Activated T-cell treated with anti-CD3 and anti-CD28 coated beads, Interleukin-2, amount 50 U/mL, for 4 hours (primary cell): Measurements from ENCODE around the gene GARIN5B. TPM values are rescaled to one million over a fixed set of nuclear protein-coding genes. Genes with fewer than 3 reads are reported as not detected.
A peak's percentile ranks its signal among the peaks of the same experiment; 100 is the strongest.

ENCODE experiments used
- ATAC-seq, 2 donors: fragments of 200-7000 bp; cut with Tn5 transposase; one replicate each; pipeline ENCODE4 v1.10.0; 2021
- DNase-seq: peaks from one replicate; pipeline ENCODE4 v3.0.0-alpha.2; 2020
- H3K27me3 Mint-ChIP-seq: one replicate; pipeline ENCODE4 v1.8.0; 2021; ENCODE audit warnings: low read depth, mixed read lengths
- H3K36me3 Mint-ChIP-seq: one replicate; pipeline ENCODE4 v1.8.0; 2022; ENCODE audit warnings: mixed read lengths; ENCODE audit not compliant: insufficient read depth
- H3K4me1 Mint-ChIP-seq: one replicate; pipeline ENCODE4 v1.8.0; 2021; ENCODE audit warnings: low read depth, mixed read lengths
- H3K4me3 Mint-ChIP-seq: one replicate; pipeline ENCODE4 v1.8.0; 2021; ENCODE audit warnings: mild to moderate bottlenecking, moderate library complexity, mixed read lengths
- H3K9me3 Mint-ChIP-seq: one replicate; pipeline ENCODE4 v1.8.0; 2021; ENCODE audit warnings: mixed read lengths
- total RNA-seq, 3 donors: library from RNA; stranded (reverse); gene quantifications; one replicate each; pipeline ENCODE4 v1.2.1, GENCODE V29; 2021

Gene GARIN5B
- total RNA-seq, 3 donors from 2014 or later = not detected

GRCh38 chr19:55368701-55369563 lies 5.9 kb upstream of the GARIN5B start:
- ATAC-seq = peak; percentile 53 to 54
- H3K36me3 Mint-ChIP-seq = no peaks in the 10 kb centered on the region
- no peaks in the 10 kb centered on the region for H3K9me3 Mint-ChIP-seq
- H3K4me1 Mint-ChIP-seq = peaks cover 8% of the 10 kb centered on the region
- H3K27me3 Mint-ChIP-seq = peaks cover 48% of the 10 kb centered on the region
- H3K4me3 Mint-ChIP-seq = no peak overlapping the region
- DNase-seq = no peak

GRCh38 chr19:55368106-55368505 lies 5.0 kb upstream of the GARIN5B start:
- ATAC-seq (no peak), DNase-seq (no peak)
- Mint-ChIP-seq H3K4me3 (no peak overlapping the region), H3K36me3 (no peaks in the 10 kb centered on the region), H3K27me3 (peaks cover 44% of the 10 kb centered on the region), H3K9me3 (no peaks in the 10 kb centered on the region), H3K4me1 (peaks cover 5% of the 10 kb centered on the region)

- H3K4me1 Mint-ChIP-seq = peaks cover 5% of the 10 kb centered on the region
- DNase-seq = no peak
- H3K9me3 Mint-ChIP-seq = no peaks in the 10 kb centered on the region
- H3K27me3 Mint-ChIP-seq = peaks cover 36% of the 10 kb centered on the region
- ATAC-seq = no peak
- H3K4me3 Mint-ChIP-seq = no peak overlapping the region
- H3K36me3 Mint-ChIP-seq = no peaks in the 10 kb centered on the region
Observed at GRCh38 chr19:55366790-55367189, 3.7 kb upstream of the GARIN5B start.

GRCh38 chr19:55365964-55366363 lies 2.9 kb upstream of the GARIN5B start:
- no peak for ATAC-seq
- no peak overlapping the region for H3K4me3 Mint-ChIP-seq
- no peak for DNase-seq
- peaks cover 5% of the 10 kb centered on the region for H3K4me1 Mint-ChIP-seq
- no peaks in the 10 kb centered on the region for H3K9me3 Mint-ChIP-seq
- H3K36me3 Mint-ChIP-seq = no peaks in the 10 kb centered on the region
- peaks cover 27% of the 10 kb centered on the region for H3K27me3 Mint-ChIP-seq

GRCh38 chr19:55365245-55365644 lies 2.2 kb upstream of the GARIN5B start:
- no peak overlapping the region for H3K4me3 Mint-ChIP-seq
- peaks cover 3% of the 10 kb centered on the region for H3K4me1 Mint-ChIP-seq
- peaks cover 21% of the 10 kb centered on the region for H3K27me3 Mint-ChIP-seq
- no peak for ATAC-seq
- DNase-seq = no peak
- H3K36me3 Mint-ChIP-seq = no peaks in the 10 kb centered on the region
- H3K9me3 Mint-ChIP-seq = no peaks in the 10 kb centered on the region

GRCh38 chr19:55362174-55362989 lies 678 bp downstream of the GARIN5B start:
- H3K36me3 Mint-ChIP-seq = no peaks in the 10 kb centered on the region
- no peaks in the 10 kb centered on the region for H3K9me3 Mint-ChIP-seq
- DNase-seq = no peak
- H3K4me3 Mint-ChIP-seq = no peak overlapping the region
- no peaks in the 10 kb centered on the region for H3K4me1 Mint-ChIP-seq
- H3K27me3 Mint-ChIP-seq = peaks cover 10% of the 10 kb centered on the region
- ATAC-seq = no peak

- H3K4me3 Mint-ChIP-seq = no peak overlapping the region
- H3K4me1 Mint-ChIP-seq = no peaks in the 10 kb centered on the region
- H3K36me3 Mint-ChIP-seq = no peaks in the 10 kb centered on the region
- H3K9me3 Mint-ChIP-seq = no peaks in the 10 kb centered on the region
- ATAC-seq (no peak), DNase-seq (no peak)
- H3K27me3 Mint-ChIP-seq = peaks cover 15% of the 10 kb centered on the region
Observed at GRCh38 chr19:55360902-55361301, 2.2 kb downstream of the GARIN5B start.

- ATAC-seq (no peak), DNase-seq (no peak)
- H3K4me3 Mint-ChIP-seq = no peak overlapping the region
- no peaks in the 10 kb centered on the region for H3K36me3 Mint-ChIP-seq
- H3K9me3 Mint-ChIP-seq = no peaks in the 10 kb centered on the region
- peaks cover 18% of the 10 kb centered on the region for H3K27me3 Mint-ChIP-seq
- peaks cover 2% of the 10 kb centered on the region for H3K4me1 Mint-ChIP-seq
Observed at GRCh38 chr19:55358943-55359908, 3.8 kb downstream of the GARIN5B start.

GRCh38 chr19:55358493-55358892 lies 4.6 kb downstream of the GARIN5B start:
- peaks cover 6% of the 10 kb centered on the region for H3K4me1 Mint-ChIP-seq
- DNase-seq (no peak), ATAC-seq (no peak)
- H3K9me3 Mint-ChIP-seq = no peaks in the 10 kb centered on the region
- H3K36me3 Mint-ChIP-seq = no peaks in the 10 kb centered on the region
- H3K4me3 Mint-ChIP-seq = no peak overlapping the region
- H3K27me3 Mint-ChIP-seq = peaks cover 21% of the 10 kb centered on the region

GRCh38 chr19:55355213-55355821 lies 7.7 kb downstream of the GARIN5B start:
- Mint-ChIP-seq H3K4me1 (peaks cover 19% of the 10 kb centered on the region), H3K36me3 (no peaks in the 10 kb centered on the region), H3K27me3 (peaks cover 52% of the 10 kb centered on the region), H3K9me3 (no peaks in the 10 kb centered on the region), H3K4me3 (no peak overlapping the region)
- no peak for ATAC-seq
- no peak for DNase-seq

- H3K9me3 Mint-ChIP-seq = no peaks in the 10 kb centered on the region
- no peak for ATAC-seq
Observed at GRCh38 chr19:55354698-55355212, 8.3 kb downstream of the GARIN5B start, which contains the start of gene COX6B2. TSS of gene COX6B2 (minus strand) at chr19:55354719. CDS start at chr19:55354521, 198 bp downstream.

GRCh38 chr19:55353803-55354697 lies 9.0 kb downstream of the GARIN5B start:
- no peaks in the 10 kb centered on the region for H3K9me3 Mint-ChIP-seq
- peak; percentile 84 to 85 for ATAC-seq
- no peaks in the 10 kb centered on the region for H3K36me3 Mint-ChIP-seq
- H3K4me1 Mint-ChIP-seq = peaks cover 19% of the 10 kb centered on the region
- peaks cover 53% of the 10 kb centered on the region for H3K27me3 Mint-ChIP-seq
- H3K4me3 Mint-ChIP-seq = peak overlapping the region; percentile 75
- DNase-seq = peak; percentile 48

More at GRCh38 chr19:55354698-55355212, 8.3 kb downstream of the GARIN5B start, which contains the start of gene COX6B2:
- H3K4me1 Mint-ChIP-seq = peaks cover 19% of the 10 kb centered on the region
- H3K27me3 Mint-ChIP-seq = peaks cover 53% of the 10 kb centered on the region
- peak within 1 kb of the TSS; percentile 75 for H3K4me3 Mint-ChIP-seq
- no peaks in the 10 kb centered on the region for H3K36me3 Mint-ChIP-seq
- DNase-seq = no peak
